GM19463 (cell line): ENCODE results near the gene NBEAL1.
"Not testable (repeated sequence)": the region's sequence is repeated elsewhere in the genome, so short reads cannot be mapped to it uniquely, and the experiment has no call there.

Experiments
- ATAC-seq: cut with Tn5 transposase; IDR thresholded peaks from one replicate; pipeline ENCODE4 v1.9.1; 2021; ENCODE audit warnings: mild to moderate bottlenecking, moderate library complexity; ENCODE audit not compliant: unreplicated experiment

Gene NBEAL1

GRCh38 chr2:203038586-203038985, 23.9 kb downstream of the NBEAL1 start:
- no peak for ATAC-seq

GRCh38 chr2:203039211-203039610, 24.5 kb downstream of the NBEAL1 start:
- ATAC-seq, result not testable (repeated sequence)

GRCh38 chr2:203040966-203041521, 26.4 kb downstream of the NBEAL1 start:
- ATAC-seq, result no peak

GRCh38 chr2:203042178-203042577, 27.5 kb downstream of the NBEAL1 start:
- no peak for ATAC-seq

- no peak for ATAC-seq
Observed at GRCh38 chr2:203043226-203043625, 28.6 kb downstream of the NBEAL1 start.

- no peak for ATAC-seq
Observed at GRCh38 chr2:203045867-203046266, 31.2 kb downstream of the NBEAL1 start.

GRCh38 chr2:203052539-203052938, 37.9 kb downstream of the NBEAL1 start:
- ATAC-seq, result no peak

GRCh38 chr2:203059567-203060240, 45.0 kb downstream of the NBEAL1 start:
- no peak for ATAC-seq

GRCh38 chr2:203061346-203061745, 46.7 kb downstream of the NBEAL1 start:
- ATAC-seq, result no peak

- no peak for ATAC-seq
Observed at GRCh38 chr2:203062126-203062525, 47.5 kb downstream of the NBEAL1 start.

GRCh38 chr2:203066519-203067091, 51.9 kb downstream of the NBEAL1 start:
- ATAC-seq, result not testable (repeated sequence)

- no peak for ATAC-seq
Observed at GRCh38 chr2:203070701-203071100, 56.0 kb downstream of the NBEAL1 start.

- no peak for ATAC-seq
Observed at GRCh38 chr2:203071148-203071547, 56.5 kb downstream of the NBEAL1 start.

- ATAC-seq, result no peak
Observed at GRCh38 chr2:203072371-203072770, 57.7 kb downstream of the NBEAL1 start.

- ATAC-seq, result no peak
Observed at GRCh38 chr2:203077451-203077850, 62.8 kb downstream of the NBEAL1 start.

- no peak for ATAC-seq
Observed at GRCh38 chr2:203080447-203081045, 65.9 kb downstream of the NBEAL1 start.

- no peak for ATAC-seq
Observed at GRCh38 chr2:203083328-203083727, 68.7 kb downstream of the NBEAL1 start.

GRCh38 chr2:203086381-203086780, 71.7 kb downstream of the NBEAL1 start:
- not testable (repeated sequence) for ATAC-seq

GRCh38 chr2:203090721-203091120, 76.0 kb downstream of the NBEAL1 start:
- not testable (repeated sequence) for ATAC-seq

- ATAC-seq, result no peak
Observed at GRCh38 chr2:203097735-203098134, 83.1 kb downstream of the NBEAL1 start.

GRCh38 chr2:203102357-203102756, 87.7 kb downstream of the NBEAL1 start:
- ATAC-seq, result not testable (repeated sequence)

GRCh38 chr2:203104273-203104672, 89.6 kb downstream of the NBEAL1 start:
- ATAC-seq, result no peak
